GM21515 (cell line): ENCODE measurements around the gene PARVB.

Experiments
- ATAC-seq: cut with Tn5 transposase; IDR thresholded peaks from one replicate; pipeline ENCODE4 v1.9.1; 2021; ENCODE audit not compliant: unreplicated experiment

The PARVB gene

DNA sequence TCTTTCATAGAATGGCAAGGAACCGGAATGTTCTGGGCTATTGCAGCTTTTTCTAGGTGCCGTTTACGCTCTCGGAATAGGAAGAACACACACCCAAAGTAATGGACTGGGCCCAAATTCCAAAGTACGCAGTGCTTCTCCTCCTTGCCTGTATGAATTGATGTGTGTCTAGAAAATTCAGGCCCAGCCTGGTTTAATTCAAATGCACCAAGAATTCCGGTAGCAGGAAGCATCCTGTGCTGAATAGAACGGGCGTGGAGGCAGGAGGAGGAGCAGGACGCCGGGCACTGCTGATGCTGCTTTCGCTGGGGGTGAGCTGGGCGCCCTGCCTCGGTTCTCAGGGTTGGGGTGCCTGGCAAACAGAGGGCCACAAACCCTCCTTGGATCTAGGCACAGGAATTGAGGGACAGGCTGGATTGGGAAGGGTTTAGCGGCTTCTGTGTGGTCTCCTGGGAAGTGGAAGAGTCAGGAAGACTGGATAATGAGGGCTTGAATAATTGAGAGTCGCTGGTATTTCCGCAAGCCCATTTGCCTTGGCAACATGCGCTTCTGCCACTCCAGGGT lies 2.0 kb downstream of the PARVB start:
- ATAC-seq: no peak

- ATAC-seq: peak; percentile 44
Measured at GRCh38 chr22:44026630-44027511, 2.8 kb downstream of the PARVB start.

GRCh38 chr22:44028091-44028490 lies 4.0 kb downstream of the PARVB start:
- ATAC-seq: no peak

- ATAC-seq: no peak
Measured at GRCh38 chr22:44029069-44029468, 5.0 kb downstream of the PARVB start.

- ATAC-seq: no peak
Measured at GRCh38 chr22:44030051-44030701, 6.1 kb downstream of the PARVB start.

DNA sequence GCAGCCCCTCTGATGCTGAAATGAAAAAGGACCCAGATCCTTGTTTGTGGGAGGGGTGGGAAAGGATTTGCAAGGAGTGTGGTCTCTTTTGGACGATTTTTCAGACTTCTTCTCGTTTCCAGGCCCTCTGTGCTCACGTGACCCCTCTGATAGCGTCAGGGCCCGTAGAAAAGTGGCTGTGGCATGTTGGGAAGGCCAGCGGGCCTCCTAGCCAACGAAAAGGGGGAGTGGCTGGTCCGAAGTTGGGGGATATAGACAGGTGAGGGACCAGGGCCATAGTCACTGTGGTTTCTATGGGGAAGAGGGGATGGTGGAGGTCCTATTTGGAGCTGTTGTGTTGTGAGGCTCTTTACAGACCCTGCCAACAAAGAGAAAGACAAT lies 6.6 kb downstream of the PARVB start:
- ATAC-seq: no peak

- no peak for ATAC-seq
Measured at GRCh38 chr22:44031158-44031952, 7.3 kb downstream of the PARVB start.

- ATAC-seq: no peak
Measured at GRCh38 chr22:44032126-44032730, 8.1 kb downstream of the PARVB start.

- no peak for ATAC-seq
Measured at GRCh38 chr22:44033287-44033686, 9.2 kb downstream of the PARVB start.

DNA sequence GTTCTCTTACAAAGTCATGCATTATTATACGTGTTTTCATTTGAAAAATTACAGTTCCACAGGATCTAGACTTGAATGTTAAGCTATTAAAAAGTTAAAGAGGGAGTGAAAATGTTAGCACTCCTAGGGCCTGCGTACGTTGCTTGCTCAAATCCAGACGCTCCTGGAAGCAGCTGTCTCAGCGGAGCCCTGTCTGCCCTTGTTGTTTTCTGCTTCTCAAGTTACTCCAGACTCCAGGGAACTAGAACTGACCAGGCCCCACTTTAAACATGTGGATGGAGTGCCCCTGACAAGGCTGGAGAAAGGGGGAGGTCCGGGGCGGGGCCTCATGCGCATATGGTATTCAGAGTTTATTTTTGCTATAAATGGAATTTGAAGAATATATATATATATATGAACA lies 9.6 kb downstream of the PARVB start:
- ATAC-seq: no peak

- ATAC-seq: no peak
Measured at GRCh38 chr22:44037519-44038375, 13.6 kb downstream of the PARVB start.

GRCh38 chr22:44039566-44040171 lies 15.6 kb downstream of the PARVB start:
- no peak for ATAC-seq

- ATAC-seq: no peak
Measured at GRCh38 chr22:44042249-44043218, 18.4 kb downstream of the PARVB start.

DNA sequence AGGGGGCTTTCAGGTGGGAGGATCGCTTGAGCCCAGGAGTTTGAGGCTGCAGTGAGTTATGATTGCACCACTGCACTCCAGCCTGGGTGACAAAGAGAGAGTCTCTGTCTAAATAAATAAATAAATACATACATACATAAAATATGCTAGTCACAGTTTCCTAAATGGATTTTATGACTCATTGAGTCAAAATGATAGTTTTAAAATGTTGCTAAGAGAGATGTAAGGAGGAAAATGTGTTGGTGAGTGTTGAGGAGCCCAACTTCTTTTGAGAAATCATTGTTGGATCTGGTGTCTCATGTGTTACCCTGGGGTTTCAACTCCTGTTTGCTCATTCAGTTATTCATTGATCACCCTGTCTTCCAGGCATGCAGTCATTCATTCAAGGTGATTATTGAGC lies 21.0 kb downstream of the PARVB start:
- no peak for ATAC-seq

GRCh38 chr22:44046485-44047141 lies 22.5 kb downstream of the PARVB start:
- ATAC-seq: no peak

DNA sequence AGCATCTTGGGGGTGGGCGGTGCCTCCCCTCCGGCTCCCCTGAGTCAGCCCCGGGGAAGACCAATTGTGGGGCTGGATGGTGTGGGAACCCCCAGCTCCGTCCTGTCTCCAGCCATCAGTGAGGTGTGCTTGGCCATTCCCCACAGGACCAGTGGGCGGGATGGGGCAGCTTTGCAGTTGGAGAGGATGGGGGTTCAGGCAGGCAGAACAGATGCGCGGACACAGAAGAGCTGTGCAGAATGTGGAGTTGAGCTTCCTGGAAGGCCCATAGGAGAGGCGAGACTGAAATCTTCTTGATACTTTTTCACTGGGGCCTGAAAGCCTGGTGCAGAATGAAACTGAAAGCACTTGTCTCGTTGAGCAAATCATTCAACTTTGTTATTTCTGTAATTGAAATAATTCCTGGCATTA lies 23.8 kb downstream of the PARVB start:
- no peak for ATAC-seq

DNA sequence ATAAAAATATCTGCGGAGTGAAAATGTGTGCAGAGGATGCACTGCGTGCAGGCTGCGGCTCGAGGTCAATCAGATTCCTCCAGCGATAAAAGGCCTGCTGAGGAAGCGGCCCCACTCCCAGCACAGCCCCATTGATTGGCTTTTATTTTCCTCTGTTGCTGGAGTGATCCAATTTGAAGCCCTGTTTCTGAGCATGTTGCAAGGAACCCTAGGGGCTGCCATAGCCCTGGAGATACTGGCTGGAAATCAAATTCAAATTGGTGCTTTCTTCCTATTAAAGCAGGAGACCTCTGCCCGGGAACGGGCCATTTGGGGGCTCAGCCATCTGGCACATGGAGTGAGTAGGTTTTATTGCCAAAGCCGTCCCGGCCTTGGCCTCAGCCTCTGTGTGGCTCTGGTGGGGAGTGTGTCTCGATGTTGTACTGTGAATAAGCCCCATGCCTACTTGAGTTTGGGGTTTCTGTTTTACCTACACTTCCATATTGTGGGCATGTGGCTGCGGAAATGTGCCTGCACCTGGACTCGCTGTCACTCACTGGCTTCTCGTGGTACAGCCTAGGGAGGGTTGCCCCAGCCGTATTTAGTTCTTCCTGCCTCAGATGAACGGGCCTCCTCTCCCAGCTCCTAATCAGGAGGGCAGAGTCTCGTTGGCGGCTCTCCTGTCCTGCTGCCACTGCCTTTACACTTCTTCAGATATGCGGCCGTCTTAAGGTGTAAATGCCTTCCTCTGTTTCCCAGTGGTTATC lies 25.6 kb downstream of the PARVB start:
- ATAC-seq: no peak
